Endothelial cell of umbilical vein (primary cell): ENCODE measurements around the gene TBC1D24. TPM values are rescaled to one million over a fixed set of nuclear protein-coding genes. Genes with fewer than 3 reads are reported as not detected.

Source experiments
- BruUV-seq: library from RNA; stranded (reverse); fragments of 400-500 nt; replicated peaks from 2 replicates; lab custom pipeline; 2021; lab: Mats Ljungman, UMichigan
- CTCF ChIA-PET: fragments of 300-600, 350-600 bp; sonication (Branson Sonifier 250); formaldehyde crosslinking; loops from one replicate; lab custom pipeline; 2021; ENCODE audit warnings: antibody characterized with exemption, inconsistent platforms; lab: Charles Lee
- POLR2A ChIA-PET: fragments of 300-600, 350-600 bp; sonication (Branson Sonifier 250); formaldehyde crosslinking; loops from one replicate; lab custom pipeline; 2021; ENCODE audit warnings: antibody characterized with exemption, inconsistent platforms; lab: Charles Lee
- DNase-seq: peaks from one replicate; pipeline ENCODE4 v3.0.0-alpha.2; 2011; ENCODE audit warnings: low read depth, low spot score
- FAIRE-seq: peaks from 2 replicates; lab custom pipeline; 2011; peaks lifted over from hg19 to GRCh38; lab: Jason Lieb, UNC
- H2AFZ ChIP-seq: 2 replicates; pipeline ENCODE4 v1.6.0; 2012; ENCODE audit warnings: low read depth, low read length, control low read depth, inconsistent platforms
- H3K27ac ChIP-seq: 2 replicates; pipeline ENCODE4 v1.5.1; 2011; ENCODE audit warnings: low read depth, mild to moderate bottlenecking, control low read depth, low read length, moderate library complexity; ENCODE audit not compliant: insufficient read depth
- H3K27me3 ChIP-seq, 2 experiments: 2 replicates each; pipeline versions ENCODE4 v1.6.0 to v1.6.1; 2011; ENCODE audit warnings: low read length in 2 of 2, mixed read lengths in 1 of 2; ENCODE audit not compliant: control insufficient read depth in 2 of 2, insufficient read depth in 2 of 2
- H3K36me3 ChIP-seq, 2 experiments: 2 replicates in 1 of 2; 3 replicates in 1 of 2; pipeline ENCODE4 v1.5.1; 2011; ENCODE audit warnings: low read length in 2 of 2, mild to moderate bottlenecking in 1 of 2, moderate library complexity in 1 of 2; ENCODE audit not compliant: control insufficient read depth in 2 of 2, insufficient read depth in 2 of 2; ENCODE audit errors: extremely low read depth in 1 of 2
- H3K4me1 ChIP-seq: 3 replicates; pipeline ENCODE4 v1.5.1; 2011; ENCODE audit warnings: mild to moderate bottlenecking, low read length; ENCODE audit not compliant: control insufficient read depth, insufficient read depth; ENCODE audit errors: extremely low read depth
- H3K4me2 ChIP-seq: 2 replicates; pipeline ENCODE4 v1.6.1; 2011; ENCODE audit warnings: low read length, control low read depth, mixed read lengths; ENCODE audit not compliant: insufficient read depth
- H3K4me3 ChIP-seq, 3 experiments: fragments of 200-600 bp in 1 of 3; sonication (generic), shearing (Covaris generic) in 1 of 3; replicated peaks in 1 of 3; 2 replicates each; pipeline ENCODE4 v1.5.1; 2011 to 2016; ENCODE audit warnings: control low read depth in 3 of 3, low read length in 3 of 3, mild to moderate bottlenecking in 2 of 3, inconsistent platforms in 1 of 3, low read depth in 1 of 3, moderate library complexity in 1 of 3; ENCODE audit not compliant: insufficient read depth in 1 of 3
- H3K79me2 ChIP-seq: 2 replicates; pipeline ENCODE4 v1.6.0; 2012; ENCODE audit warnings: low read length, inconsistent platforms; ENCODE audit not compliant: control insufficient read depth, insufficient read depth
- H3K9ac ChIP-seq: replicated peaks from 2 replicates; pipeline ENCODE3; 2011; ENCODE audit warnings: low read length, control low read depth; ENCODE audit not compliant: insufficient read depth; ENCODE audit errors: extremely low read depth
- H3K9me1 ChIP-seq: replicated peaks from 3 replicates; pipeline ENCODE4 v1.6.0; 2011; ENCODE audit warnings: mild to moderate bottlenecking, low read length; ENCODE audit not compliant: control insufficient read depth, insufficient read depth; ENCODE audit errors: extremely low read depth
- H3K9me3 ChIP-seq: replicated peaks from 2 replicates; pipeline ENCODE4 v1.5.1; 2012; ENCODE audit warnings: low read length, inconsistent platforms; ENCODE audit not compliant: control insufficient read depth, insufficient read depth
- H4K20me1 ChIP-seq: replicated peaks from 2 replicates; pipeline ENCODE3; 2011; ENCODE audit warnings: mild to moderate bottlenecking, low read length; ENCODE audit not compliant: control insufficient read depth, insufficient read depth; ENCODE audit errors: extremely low read depth
- EZH2 ChIP-seq: IDR thresholded peaks from 2 replicates; pipeline ENCODE4 v1.6.1; 2012; ENCODE audit warnings: borderline replicate concordance, low read depth, mild to moderate bottlenecking, moderate library complexity, low read length, inconsistent platforms; ENCODE audit not compliant: severe bottlenecking
- FOS ChIP-seq: IDR thresholded peaks from 2 replicates; pipeline ENCODE4 v1.6.1; 2011; ENCODE audit warnings: mild to moderate bottlenecking, low read length, moderate library complexity, borderline replicate concordance; ENCODE audit not compliant: insufficient read depth
- GATA2 ChIP-seq: IDR thresholded peaks from 2 replicates; pipeline ENCODE4 v1.7.0; 2011; ENCODE audit warnings: low read depth, mild to moderate bottlenecking, moderate library complexity, mixed read lengths, low read length; ENCODE audit not compliant: insufficient read length, insufficient read depth
- JUN ChIP-seq: IDR thresholded peaks from 2 replicates; pipeline ENCODE4 v1.6.1; 2011; ENCODE audit warnings: borderline replicate concordance, low read depth; ENCODE audit not compliant: insufficient read length, insufficient read depth
- MYC ChIP-seq: IDR thresholded peaks from one replicate; pipeline ENCODE4 v1.6.1; 2011; ENCODE audit warnings: mild to moderate bottlenecking, low read depth, low read length
- POLR2A ChIP-seq: IDR thresholded peaks from 2 replicates; pipeline ENCODE4 v1.6.1; 2012; ENCODE audit warnings: low read depth, mild to moderate bottlenecking, control low read depth, low read length
- POLR2AphosphoS5 ChIP-seq: IDR thresholded peaks from 2 replicates; pipeline ENCODE4 v1.6.1; 2012; ENCODE audit warnings: low read depth, mild to moderate bottlenecking, control low read depth, low read length, moderate library complexity; ENCODE audit not compliant: insufficient read depth
- dilution Hi-C: fragments of 300-500 bp; cut with MboI; formaldehyde crosslinking; loops from one replicate; pipeline ENCODE4 v1.15.0; 2019; ENCODE audit warnings: low sequenced_read_pairs; ENCODE audit not compliant: extremely low pct_ligation_motif_present
- intact Hi-C: fragments of 100-400 bp; cut with micrococcal nuclease; formaldehyde crosslinking; loops from one replicate; pipeline ENCODE4 v1.10.0; 2022
- polyA plus RNA-seq, 4 experiments: library from polyadenylated mRNA; depleted of rRNA in 3 of 4; stranded (reverse) in 3 of 4; unstranded in 1 of 4; fragments of >200 nt; gene quantifications; 2 replicates each; pipeline versions ENCODE4 v1.2.1 to v1.2.3, GENCODE V29; 2011 to 2012; ENCODE audit warnings: missing spikeins in 1 of 4
- total RNA-seq: library from RNA; stranded (reverse); gene quantifications from 2 replicates; pipeline ENCODE4 v1.2.3, GENCODE V29; 2021
- TF ChIP-seq, protein P1 (sequence below): IDR thresholded peaks from 2 replicates; pipeline ENCODE4 v1.6.1; 2011; ENCODE audit not compliant: insufficient read depth, insufficient read length
- TF ChIP-seq, protein P2 (sequence below), 2 donors: IDR thresholded peaks; 1 replicate in 1 of 2; 2 replicates in 1 of 2; pipeline ENCODE4 v1.5.1; 2011; ENCODE audit warnings: low read length in 2 of 2, mild to moderate bottlenecking in 2 of 2, moderate library complexity in 2 of 2, control low read depth in 1 of 2, inconsistent platforms in 1 of 2, low read depth in 1 of 2; ENCODE audit not compliant: insufficient read depth in 1 of 2; ENCODE audit errors: extremely low read depth in 1 of 2

TBC1D24 gene
- total and polyA plus RNA-seq, 2 donors (not counting 3 experiments of a cell fraction or from before 2014, with no cell fraction given): 8.1 to 22.8 TPM

DNA sequence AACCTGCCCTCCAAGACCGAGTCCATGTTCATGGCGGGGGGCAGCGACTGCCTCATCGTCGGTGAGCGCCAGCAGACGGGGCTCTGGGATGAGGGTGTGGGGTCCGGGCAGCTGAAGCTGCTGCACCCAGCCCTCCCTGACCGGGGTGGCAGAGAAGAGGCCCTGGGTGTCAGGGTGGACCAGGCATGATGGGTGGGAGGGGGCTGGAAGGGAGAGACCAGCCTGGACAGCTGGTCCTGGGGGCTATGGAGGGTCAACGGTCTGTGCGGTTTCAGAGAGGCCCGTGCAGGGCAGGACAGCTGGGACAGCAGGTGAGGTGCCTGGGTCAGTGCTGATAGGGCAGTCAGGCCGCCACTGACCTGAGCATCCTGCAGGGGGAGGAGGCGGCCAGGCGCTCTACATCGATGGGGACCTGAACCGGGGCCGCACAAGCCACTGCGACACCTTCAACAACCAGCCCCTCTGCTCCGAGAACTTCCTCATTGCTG is 25.5 kb downstream of the TBC1D24 start:
- TF ChIP-seq FOS: no peak
- no peak for TF ChIP-seq JUN
- TF ChIP-seq EZH2: no peak
- no peak for TF ChIP-seq MYC
- no peak for TF ChIP-seq POLR2A
- TF ChIP-seq, protein P1, sequence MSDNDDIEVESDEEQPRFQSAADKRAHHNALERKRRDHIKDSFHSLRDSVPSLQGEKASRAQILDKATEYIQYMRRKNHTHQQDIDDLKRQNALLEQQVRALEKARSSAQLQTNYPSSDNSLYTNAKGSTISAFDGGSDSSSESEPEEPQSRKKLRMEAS: no peak
- no peak for TF ChIP-seq GATA2
- TF ChIP-seq POLR2AphosphoS5: no peak
- TF ChIP-seq, protein P2, sequence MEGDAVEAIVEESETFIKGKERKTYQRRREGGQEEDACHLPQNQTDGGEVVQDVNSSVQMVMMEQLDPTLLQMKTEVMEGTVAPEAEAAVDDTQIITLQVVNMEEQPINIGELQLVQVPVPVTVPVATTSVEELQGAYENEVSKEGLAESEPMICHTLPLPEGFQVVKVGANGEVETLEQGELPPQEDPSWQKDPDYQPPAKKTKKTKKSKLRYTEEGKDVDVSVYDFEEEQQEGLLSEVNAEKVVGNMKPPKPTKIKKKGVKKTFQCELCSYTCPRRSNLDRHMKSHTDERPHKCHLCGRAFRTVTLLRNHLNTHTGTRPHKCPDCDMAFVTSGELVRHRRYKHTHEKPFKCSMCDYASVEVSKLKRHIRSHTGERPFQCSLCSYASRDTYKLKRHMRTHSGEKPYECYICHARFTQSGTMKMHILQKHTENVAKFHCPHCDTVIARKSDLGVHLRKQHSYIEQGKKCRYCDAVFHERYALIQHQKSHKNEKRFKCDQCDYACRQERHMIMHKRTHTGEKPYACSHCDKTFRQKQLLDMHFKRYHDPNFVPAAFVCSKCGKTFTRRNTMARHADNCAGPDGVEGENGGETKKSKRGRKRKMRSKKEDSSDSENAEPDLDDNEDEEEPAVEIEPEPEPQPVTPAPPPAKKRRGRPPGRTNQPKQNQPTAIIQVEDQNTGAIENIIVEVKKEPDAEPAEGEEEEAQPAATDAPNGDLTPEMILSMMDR (IDR thresholded peaks at IDR 0.05; ENCODE audit: extremely low read depth in 1 of 2, insufficient read depth in 1 of 2, low read depth in 1 of 2, low read length in 2 of 2): no peak
- BruUV-seq: no TSS peak
- DNase-seq: no peak
- dilution Hi-C loops: no loop called here
- Histone ChIP-seq H3K9me3 (no peaks in the 10 kb centered on the region), H3K36me3 (peaks cover 0 to 16% of the 10 kb centered on the region in 2 experiments), H3K79me2 (no peaks in the 10 kb centered on the region), H3K9ac (no peak overlapping the region), H3K4me2 (no peak overlapping the region), H3K27ac (no peak overlapping the region), H4K20me1 (no peaks in the 10 kb centered on the region), H3K27me3 (no peaks in the 10 kb centered on the region), H3K4me1 (no peaks in the 10 kb centered on the region), H2AFZ (no peak overlapping the region), H3K4me3 (no peak overlapping the region), H3K9me1 (no peaks in the 10 kb centered on the region)
- intact Hi-C loops: loop anchor here (2.0 kb wide), 2 partner anchors 26 to 232 kb away; partner anchors contain the start of genes RNPS1 and TBC1D24
- ChIA-PET POLR2A (no interaction called here), CTCF (interaction anchor here (0.5 to 2.7 kb wide), 20 partner anchors 9 to 306 kb away, joined by 3 to 25 read pairs (median 8); partner anchors contain the start of genes ABCA3, CCNF, ECI1 and NTN3)
- FAIRE-seq: no peak
